ENCODE results near the gene ARRB1.

Gene ARRB1

DNA sequence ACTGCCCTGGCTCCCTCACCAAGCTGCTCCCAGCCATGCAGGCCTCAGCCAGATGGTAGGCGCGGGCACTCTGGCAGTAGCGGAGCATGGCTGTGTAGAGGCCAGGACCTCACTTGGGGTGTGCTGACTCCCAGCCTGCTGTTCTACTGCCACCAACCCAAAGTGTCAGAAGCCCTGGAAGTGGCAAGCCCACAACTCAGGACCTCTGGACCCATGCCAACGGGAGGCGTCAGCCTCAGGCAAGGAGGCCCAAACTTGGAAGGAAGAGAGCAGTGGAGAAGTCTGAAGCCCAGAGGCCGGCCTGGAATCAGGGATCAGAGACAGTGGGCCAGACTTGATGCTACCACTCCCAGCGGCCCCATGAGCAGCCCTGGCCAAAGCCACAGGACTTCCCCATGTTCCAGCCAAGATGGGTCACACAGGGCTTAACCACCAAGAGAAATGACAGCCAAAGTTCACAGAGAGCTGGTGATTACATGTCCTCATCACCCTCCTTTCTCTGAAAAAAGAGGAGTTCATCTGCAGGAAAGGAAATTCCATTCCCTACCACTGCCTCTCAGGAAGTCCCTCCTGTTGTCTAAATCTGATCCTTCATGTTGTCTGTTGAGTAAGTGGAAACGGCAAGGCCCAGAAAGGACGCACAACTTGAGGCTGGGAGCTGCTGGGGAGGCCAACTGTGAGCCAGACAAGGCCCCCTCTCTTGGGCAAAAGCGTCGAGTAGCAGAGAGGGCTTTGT, 4.4 kb downstream of the ARRB1 start:
- TF ChIP-seq, protein P1, sequence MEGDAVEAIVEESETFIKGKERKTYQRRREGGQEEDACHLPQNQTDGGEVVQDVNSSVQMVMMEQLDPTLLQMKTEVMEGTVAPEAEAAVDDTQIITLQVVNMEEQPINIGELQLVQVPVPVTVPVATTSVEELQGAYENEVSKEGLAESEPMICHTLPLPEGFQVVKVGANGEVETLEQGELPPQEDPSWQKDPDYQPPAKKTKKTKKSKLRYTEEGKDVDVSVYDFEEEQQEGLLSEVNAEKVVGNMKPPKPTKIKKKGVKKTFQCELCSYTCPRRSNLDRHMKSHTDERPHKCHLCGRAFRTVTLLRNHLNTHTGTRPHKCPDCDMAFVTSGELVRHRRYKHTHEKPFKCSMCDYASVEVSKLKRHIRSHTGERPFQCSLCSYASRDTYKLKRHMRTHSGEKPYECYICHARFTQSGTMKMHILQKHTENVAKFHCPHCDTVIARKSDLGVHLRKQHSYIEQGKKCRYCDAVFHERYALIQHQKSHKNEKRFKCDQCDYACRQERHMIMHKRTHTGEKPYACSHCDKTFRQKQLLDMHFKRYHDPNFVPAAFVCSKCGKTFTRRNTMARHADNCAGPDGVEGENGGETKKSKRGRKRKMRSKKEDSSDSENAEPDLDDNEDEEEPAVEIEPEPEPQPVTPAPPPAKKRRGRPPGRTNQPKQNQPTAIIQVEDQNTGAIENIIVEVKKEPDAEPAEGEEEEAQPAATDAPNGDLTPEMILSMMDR (conservative IDR thresholded peaks at IDR 0.05; ENCODE audit: low read depth, low read length): no peak
- DNase-seq (ENCODE audit: low read depth): no peak
- H3K4me3 ChIP-seq (ENCODE audit: low read length): no peak overlapping the region

DNA sequence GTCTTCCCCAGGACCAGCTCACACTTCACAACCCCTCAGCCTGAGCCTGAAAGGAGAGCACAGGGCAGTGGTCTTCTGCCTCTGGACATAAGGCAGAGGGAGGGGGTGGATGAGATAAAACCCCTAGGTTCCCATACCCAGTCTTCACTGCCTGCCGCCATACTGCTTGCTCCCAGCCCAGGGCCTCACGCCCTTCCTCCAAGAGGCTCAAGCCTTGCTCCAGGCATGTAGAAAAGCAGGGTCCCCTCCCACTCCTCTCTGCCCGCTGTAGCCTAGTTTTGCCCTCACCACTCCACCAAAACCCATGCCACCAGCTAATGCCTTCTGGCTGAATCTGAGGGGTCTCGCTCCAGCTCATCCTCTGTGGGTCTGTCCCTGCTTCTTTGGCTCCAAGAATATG, 5.2 kb downstream of the ARRB1 start:
- no peak for DNase-seq (ENCODE audit: low read depth)
- H3K4me3 ChIP-seq (ENCODE audit: low read length): no peak overlapping the region
- TF ChIP-seq, protein P1 (conservative IDR thresholded peaks at IDR 0.05; ENCODE audit: low read depth, low read length): no peak

DNA sequence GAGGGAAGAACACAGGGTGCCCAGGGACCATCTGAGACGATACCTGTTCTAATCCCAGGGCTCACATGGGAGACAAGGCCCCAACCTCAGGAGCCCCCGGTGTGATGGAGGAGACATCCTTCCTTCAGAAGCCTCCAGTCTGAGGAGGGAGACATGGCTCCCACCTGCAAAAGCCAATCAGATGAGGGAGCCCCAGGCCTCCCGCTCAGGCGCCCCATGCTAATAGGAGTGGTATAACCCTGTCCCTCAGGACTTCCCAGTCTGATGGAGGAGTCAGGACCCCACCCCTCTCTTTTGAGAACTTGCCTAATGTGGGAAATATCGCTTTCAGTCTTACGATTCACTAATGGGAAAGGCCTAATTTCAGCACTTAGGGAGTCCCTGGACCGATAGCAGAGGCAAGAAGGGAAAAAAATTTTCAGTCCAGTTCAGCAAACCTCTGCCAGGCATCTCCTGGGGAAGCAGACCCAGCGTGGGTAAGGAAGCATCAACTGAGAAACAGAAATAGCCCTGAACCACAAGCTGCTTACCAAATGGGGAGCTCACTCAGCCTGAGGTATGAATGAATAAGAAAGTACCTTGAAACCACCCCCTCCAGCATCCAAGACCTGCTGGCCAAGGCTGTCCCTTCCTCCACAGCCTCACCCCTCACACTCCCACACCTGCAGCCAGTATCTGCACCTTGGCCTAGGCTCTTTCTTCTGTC, 5.9 kb downstream of the ARRB1 start:
- H3K4me3 ChIP-seq (ENCODE audit: low read length): no peak overlapping the region
- no peak for DNase-seq (ENCODE audit: low read depth)
- TF ChIP-seq, protein P1 (conservative IDR thresholded peaks at IDR 0.05; ENCODE audit: low read depth, low read length): no peak

DNA sequence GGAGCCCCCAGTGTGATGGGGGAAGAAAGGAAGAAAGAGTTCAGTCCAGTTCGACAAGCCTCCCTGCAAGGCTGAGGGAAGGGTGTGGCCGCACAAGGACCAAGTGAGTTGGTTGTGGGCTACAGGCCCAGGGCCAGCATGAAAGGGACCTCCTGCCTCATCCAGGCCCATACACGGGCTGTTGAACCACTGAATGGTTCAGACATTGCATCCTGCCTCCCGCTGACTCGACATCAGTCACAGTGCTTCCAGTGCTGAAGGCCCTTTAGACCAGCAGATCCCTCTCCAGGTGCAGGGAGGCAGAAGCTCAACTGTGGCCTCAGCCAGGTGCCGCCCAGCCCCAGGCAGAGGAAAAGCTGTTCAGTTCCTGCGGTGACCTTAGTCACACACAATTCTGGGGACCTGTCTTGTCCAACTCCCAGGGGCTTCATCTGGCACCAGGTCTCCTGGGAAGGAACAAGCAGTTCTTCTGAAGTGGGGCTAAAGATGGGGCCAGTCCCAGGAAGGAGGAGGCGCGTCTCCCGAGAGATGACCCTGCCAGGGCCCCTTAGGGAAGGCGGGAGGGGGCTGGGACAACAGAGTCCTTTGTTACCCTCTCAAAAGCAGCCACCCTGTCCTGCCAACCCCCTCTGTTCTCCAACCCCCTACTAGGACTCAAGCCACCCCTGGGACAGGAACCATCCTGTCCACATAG, 6.6 kb downstream of the ARRB1 start:
- no peak for DNase-seq (ENCODE audit: low read depth)
- H3K4me3 ChIP-seq (ENCODE audit: low read length): no peak overlapping the region
- TF ChIP-seq, protein P1 (conservative IDR thresholded peaks at IDR 0.05; ENCODE audit: low read depth, low read length): no peak

DNA sequence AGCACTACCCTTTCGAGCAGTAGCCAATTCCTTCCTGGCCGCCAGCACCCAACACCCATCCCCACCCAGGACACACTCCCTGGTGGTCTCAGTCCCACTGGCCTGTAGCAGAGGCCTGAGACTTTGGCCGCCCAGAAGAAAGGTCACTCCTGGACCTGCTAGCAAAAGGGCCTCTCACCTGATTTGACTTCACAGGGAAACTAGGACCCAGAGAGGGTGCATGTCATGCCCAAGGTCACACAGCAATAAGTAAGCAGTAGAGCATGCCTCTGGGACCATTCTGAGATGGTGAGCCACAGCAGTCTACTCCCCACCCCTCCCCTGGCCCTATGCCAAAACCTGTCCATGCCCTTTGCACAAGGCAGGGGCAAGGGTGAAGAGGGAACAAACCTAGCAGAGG, 7.3 kb downstream of the ARRB1 start:
- TF ChIP-seq, protein P1 (conservative IDR thresholded peaks at IDR 0.05; ENCODE audit: low read depth, low read length): no peak
- DNase-seq (ENCODE audit: low read depth): no peak
- no peak overlapping the region for H3K4me3 ChIP-seq (ENCODE audit: low read length)

DNA sequence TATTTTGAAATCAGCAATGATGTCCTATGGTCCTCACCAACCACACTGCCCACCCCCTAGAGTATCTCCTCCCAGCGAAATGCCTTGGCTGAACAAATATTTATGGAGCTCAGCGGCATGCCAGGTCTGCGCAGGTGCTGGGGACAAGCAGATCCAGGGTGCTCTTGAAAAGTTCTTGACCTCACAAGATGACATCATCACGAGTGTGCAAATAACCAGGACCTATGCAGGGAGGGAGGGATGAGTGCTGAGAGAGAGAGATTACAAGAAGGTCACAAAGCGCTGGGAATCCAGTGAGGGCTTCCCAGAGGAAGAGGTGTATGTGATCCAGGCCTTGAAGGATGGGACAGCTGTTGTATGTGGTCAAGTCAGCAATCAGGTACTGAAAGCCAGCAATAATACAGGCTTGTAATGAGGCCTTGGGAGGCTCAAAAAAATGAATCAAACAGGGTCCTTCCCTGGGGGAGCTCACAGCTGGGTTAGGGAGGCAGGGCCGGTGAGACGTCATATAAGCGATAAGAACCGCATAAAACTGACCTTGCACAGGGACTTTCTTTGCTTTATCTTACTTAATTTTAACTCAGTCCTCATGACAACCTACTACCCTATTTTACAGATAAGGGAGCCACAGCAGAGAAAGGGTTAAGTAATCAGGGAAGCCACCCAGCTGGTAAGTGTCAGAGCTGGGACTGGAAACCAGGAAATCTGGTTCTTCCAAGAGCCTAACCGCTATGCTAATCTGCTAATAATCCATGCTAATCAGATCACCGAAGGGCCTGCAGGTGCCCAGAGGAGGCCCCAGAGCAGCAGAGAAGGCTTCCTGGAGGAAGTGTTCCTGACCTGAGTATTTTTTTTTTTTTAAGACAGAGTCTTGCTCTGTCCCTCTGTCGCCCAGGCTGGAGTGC, 8.2 kb downstream of the ARRB1 start:
- no peak for DNase-seq (ENCODE audit: low read depth)
- TF ChIP-seq, protein P1 (conservative IDR thresholded peaks at IDR 0.05; ENCODE audit: low read depth, low read length): no peak
- no peak overlapping the region for H3K4me3 ChIP-seq (ENCODE audit: low read length)

Data from retinal pigment epithelial cell (primary cell).